K562 (cell line): ENCODE measurements around the gene RBBP5. TPM values are rescaled to one million over a fixed set of nuclear protein-coding genes. Genes with fewer than 3 reads are reported as not detected.
A peak's percentile ranks its signal among the peaks of the same experiment; 100 is the strongest.

Experiments
- ATAC-seq: fragments of 200-7000 bp; cut with Tn5 transposase; 3 replicates; pipeline ENCODE4 v1.9.1; 2020; ENCODE audit warnings: moderate library complexity
- BruUV-seq: library from RNA; stranded (reverse); fragments of 400-500 nt; replicated peaks from 2 replicates; lab custom pipeline; 2021; lab: Mats Ljungman, UMichigan
- CTCF ChIA-PET: fragments of 300-600 bp; formaldehyde crosslinking; extraction: SDS; loops from one replicate; lab custom pipeline; 2021; ENCODE audit warnings: low intra/inter-chr PET ratio; lab: Yijun Ruan, JAX
- POLR2A ChIA-PET: fragments of 300-600, 350-650 bp; sonication (Branson Sonifier 250); formaldehyde crosslinking; extraction: SDS; loops from one replicate; lab custom pipeline; 2021; ENCODE audit warnings: antibody characterized with exemption, inconsistent platforms; lab: Yijun Ruan, JAX
- DNase-seq, 4 experiments: peaks; one replicate each; pipeline versions ENCODE4 v3.0.0 to v3.0.0-alpha.2; 2011 to 2018; ENCODE audit warnings: low spot score in 3 of 4, mixed read lengths in 3 of 4; ENCODE audit errors: extremely low read depth in 1 of 4
- FAIRE-seq: peaks from 2 replicates; lab custom pipeline; 2011; peaks lifted over from hg19 to GRCh38; lab: Jason Lieb, UNC
- H2AFZ ChIP-seq: 2 replicates; pipeline ENCODE4 v1.6.0; 2011; ENCODE audit warnings: low read depth, low read length, control low read depth, inconsistent platforms
- H3K27ac ChIP-seq: fragments of 200-600 bp; 3 replicates; pipeline ENCODE4 v1.8.0; 2011; ENCODE audit warnings: low read depth, mild to moderate bottlenecking, control low read depth, inconsistent platforms, low read length, moderate library complexity, mixed read lengths; ENCODE audit errors: extremely low read depth
- H3K27me3 ChIP-seq, 2 experiments: fragments of 300-600 bp in 1 of 2; 2 replicates in 1 of 2; 3 replicates in 1 of 2; pipeline versions ENCODE4 v1.6.0 to v1.8.0; 2011; ENCODE audit warnings: inconsistent platforms in 2 of 2, low read length in 2 of 2, mild to moderate bottlenecking in 1 of 2, mixed read lengths in 1 of 2, moderate library complexity in 1 of 2; ENCODE audit not compliant: control insufficient read depth in 2 of 2, insufficient read depth in 2 of 2
- H3K36me3 ChIP-seq: fragments of 300-600 bp; 3 replicates; pipeline ENCODE4 v1.8.0; 2011; ENCODE audit warnings: mild to moderate bottlenecking, low read length, inconsistent platforms; ENCODE audit not compliant: control insufficient read depth, insufficient read depth
- H3K4me1 ChIP-seq, 2 experiments: fragments of 200-600 bp in 1 of 2; replicated peaks in 1 of 2; 2 replicates in 1 of 2; 3 replicates in 1 of 2; pipeline versions ENCODE4 v1.5.1 to v1.8.0; 2011; ENCODE audit warnings: inconsistent platforms in 2 of 2, low read length in 2 of 2, mild to moderate bottlenecking in 1 of 2, mixed read lengths in 1 of 2, moderate library complexity in 1 of 2; ENCODE audit not compliant: control insufficient read depth in 2 of 2, insufficient read depth in 2 of 2
- H3K4me2 ChIP-seq: 2 replicates; pipeline ENCODE4 v1.6.1; 2011; ENCODE audit warnings: low read length, control low read depth, inconsistent platforms, mixed read lengths; ENCODE audit not compliant: insufficient read depth
- H3K4me3 ChIP-seq: fragments of 200-600 bp; sonication (generic), shearing (Covaris generic); 2 replicates; pipeline ENCODE4 v1.5.1; 2016; ENCODE audit warnings: control low read depth, inconsistent platforms
- H3K79me2 ChIP-seq: fragments of 200-600 bp; 3 replicates; pipeline ENCODE4 v1.8.0; 2011; ENCODE audit warnings: low read length, inconsistent platforms; ENCODE audit not compliant: control insufficient read depth, insufficient read depth
- H3K9ac ChIP-seq, 2 experiments: 2 replicates each; pipeline versions ENCODE4 v1.6.0 to v1.6.1; 2011; ENCODE audit warnings: low read depth in 2 of 2, low read length in 2 of 2, control low read depth in 1 of 2, inconsistent platforms in 1 of 2, mild to moderate bottlenecking in 1 of 2, mixed read lengths in 1 of 2; ENCODE audit not compliant: insufficient read depth in 1 of 2
- H3K9me1 ChIP-seq: one replicate; pipeline ENCODE4 v1.6.0; 2011; ENCODE audit warnings: inconsistent platforms, mild to moderate bottlenecking, low read length, moderate library complexity; ENCODE audit not compliant: control insufficient read depth, insufficient read depth
- H3K9me3 ChIP-seq: replicated peaks from 2 replicates; pipeline ENCODE4 v1.5.1; 2011; ENCODE audit warnings: low read depth, low read length, inconsistent platforms; ENCODE audit not compliant: control insufficient read depth, insufficient read depth
- H4K20me1 ChIP-seq: replicated peaks from 2 replicates; pipeline ENCODE4 v1.6.1; 2011; ENCODE audit warnings: low read length, inconsistent platforms, mixed read lengths; ENCODE audit not compliant: control insufficient read depth, insufficient read depth
- CBFA2T2 ChIP-seq: fragments of 450-650 bp; conservative IDR thresholded peaks from 2 replicates; pipeline ENCODE4 v1.6.1; 2017; ENCODE audit warnings: mild to moderate bottlenecking
- CCAR2 ChIP-seq: fragments of 200-400 bp; formaldehyde crosslinking; IDR thresholded peaks from 2 replicates; pipeline ENCODE4 v1.6.1; 2017; ENCODE audit warnings: mild to moderate bottlenecking, low read depth, low read length
- ELF1 ChIP-seq: fragments of 200-800 bp; sonication (Bioruptor generic); IDR thresholded peaks from 2 replicates; pipeline ENCODE4 v1.6.1; 2016; ENCODE audit warnings: missing genetic modification characterization, missing compliant biosample characterization
- ESRRA ChIP-seq: fragments of 450-650 bp; IDR thresholded peaks from 2 replicates; pipeline ENCODE4 v1.6.1; 2014; ENCODE audit warnings: low read depth, mild to moderate bottlenecking, moderate library complexity, borderline replicate concordance
- ILF3 ChIP-seq: fragments of 450-650 bp; IDR thresholded peaks from 2 replicates; pipeline ENCODE4 v1.6.1; 2018; ENCODE audit warnings: antibody characterized with exemption, mild to moderate bottlenecking, moderate library complexity, borderline replicate concordance
- MIER1 ChIP-seq: fragments of 450-650 bp; IDR thresholded peaks from 2 replicates; pipeline ENCODE4 v1.6.1; 2016; ENCODE audit warnings: antibody characterized with exemption, mild to moderate bottlenecking, low read depth
- PHB2 ChIP-seq: fragments of 450-650 bp; IDR thresholded peaks from 2 replicates; pipeline ENCODE4 v1.6.1; 2017; ENCODE audit warnings: low read depth
- RBM39 ChIP-seq: fragments of 200-400 bp; formaldehyde crosslinking; optimal IDR thresholded peaks from 2 replicates; pipeline ENCODE3; 2018; ENCODE audit warnings: low read depth, low read length
- TBL1XR1 ChIP-seq, 2 experiments: IDR thresholded peaks; 2 replicates each; pipeline ENCODE4 v1.6.1; 2012; ENCODE audit warnings: improper control_type of control experiment in 2 of 2, low read length in 2 of 2, mild to moderate bottlenecking in 1 of 2
- TSC22D4 ChIP-seq: fragments of 450-650 bp; IDR thresholded peaks from 2 replicates; pipeline ENCODE4 v1.6.1; 2016; ENCODE audit warnings: missing genetic modification characterization, missing biosample characterization, control low read depth
- XRCC3 ChIP-seq: fragments of 450-650 bp; IDR thresholded peaks from 2 replicates; pipeline ENCODE4 v1.6.1; 2017; ENCODE audit warnings: mild to moderate bottlenecking, moderate library complexity
- ZNF140 ChIP-seq: fragments of 250-450 bp; sonication (Bioruptor Pico); IDR thresholded peaks from 2 replicates; pipeline ENCODE4 v1.8.0; 2021; ENCODE audit warnings: moderate library complexity, mild to moderate bottlenecking, inconsistent platforms
- WGBS: fragments of 100-300 bp; shearing (Covaris generic); methylation state at CpG from one replicate; pipeline ENCODE4 v1.1.6; 2016; ENCODE audit warnings: low coverage, mixed read lengths; ENCODE audit not compliant: insufficient coverage; ENCODE audit errors: missing lambda C conversion rate; 5-methylcytosine and 5-hydroxymethylcytosine counted together
- in situ Hi-C: fragments of 300-500 bp; cut with MboI; formaldehyde crosslinking; loops from 4 replicates; pipeline ENCODE4 v1.15.0; 2018; ENCODE audit warnings: inconsistent platforms, mixed read lengths
- intact Hi-C: fragments of 100-400 bp; cut with micrococcal nuclease; formaldehyde crosslinking; loops from 2 replicates; pipeline ENCODE4 v1.14.2; 2022
- polyA plus RNA-seq, 8 experiments: library from polyadenylated mRNA; depleted of rRNA in 4 of 8; stranded (reverse) in 5 of 8; unstranded in 3 of 8; fragments of >200 nt; fragmentation: Nextera tagmentation in 2 of 8; fragmentation: Illumina TruSeq in 1 of 8; extraction: Ambion mirVana in 2 of 8; extraction: Trizol in 1 of 8; gene quantifications; 2 replicates each; pipeline versions ENCODE4 v1.2.1 to v1.2.3, GENCODE V29; 2011 to 2014; ENCODE audit warnings: inconsistent platforms in 1 of 8, missing spikeins in 1 of 8
- total RNA-seq, 7 experiments: library from RNA; depleted of rRNA in 6 of 7; stranded (reverse); fragments of >200 nt in 6 of 7; fragmentation: Illumina TruSeq in 2 of 7; extraction: Trizol in 2 of 7; gene quantifications; 2 replicates each; pipeline versions ENCODE4 v1.2.1 to v1.2.3, GENCODE V29; 2011 to 2021; ENCODE audit warnings: low replicate concordance in 1 of 7
- TF ChIP-seq, protein P1 (sequence below), 2 experiments: fragments of 450-650 bp; formaldehyde crosslinking in 1 of 2; IDR thresholded peaks; 2 replicates each; pipeline versions ENCODE4 v1.4.0 to v1.6.1; 2014 to 2020; ENCODE audit warnings: mild to moderate bottlenecking in 2 of 2, borderline replicate concordance in 1 of 2, low read depth in 1 of 2

The RBBP5 gene
- total and polyA plus RNA-seq, 9 of the 15 experiments (the other 6 are each of a cell fraction or from before 2014, with no cell fraction given), result 17.2 to 37.4 (median 28.4) TPM

DNA sequence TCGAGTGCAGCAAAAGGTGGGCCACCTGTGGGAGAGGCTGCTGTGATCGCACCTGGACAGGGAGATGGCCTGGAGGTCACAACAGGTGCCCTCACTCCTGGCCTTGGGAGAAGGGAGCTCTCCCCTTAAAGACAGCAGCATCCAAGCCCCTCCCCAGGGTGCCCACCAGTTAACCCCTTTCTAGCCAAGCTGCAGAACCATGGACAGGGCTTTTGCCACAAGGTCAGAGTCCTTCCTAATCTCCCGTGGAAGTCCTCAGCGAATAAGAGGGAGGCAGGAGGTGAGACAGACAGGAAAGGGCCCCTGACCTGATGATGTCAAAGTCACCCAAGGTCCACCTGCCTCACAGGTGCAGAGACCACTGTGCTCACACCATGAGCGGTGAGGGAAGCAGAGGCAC lies 77.0 kb downstream of the RBBP5 start:
- in situ Hi-C loops (no loop called here), intact Hi-C loops (no loop called here)
- Histone ChIP-seq H4K20me1 (peaks cover 29% of the 10 kb centered on the region; the same call in 1 of the 2 replicates), H3K9me3 (no peaks in the 10 kb centered on the region), H3K79me2 (no peaks in the 10 kb centered on the region), H3K27ac (no peak overlapping the region), H3K36me3 (no peaks in the 10 kb centered on the region), H3K4me2 (no peak overlapping the region), H3K4me3 (no peak overlapping the region), H3K27me3 (peaks cover 49 to 90% of the 10 kb centered on the region in 2 experiments; a peak in 4 of 5 replicates), H3K4me1 (peaks cover 0 to 8% of the 10 kb centered on the region in 2 experiments; a peak in 1 of 5 replicates), H3K9ac (no peak overlapping the region), H3K9me1 (no peaks in the 10 kb centered on the region), H2AFZ (no peak overlapping the region)
- FAIRE-seq, result no peak
- POLR2A ChIA-PET, result no interaction called here
- no peak for DNase-seq
- TF ChIP-seq PHB2 (no peak), RBM39 (no peak), ELF1 (tag) (no peak), MIER1 (0 out of 2 replicates have a peak, but pooled peaks have one; percentile 36), CBFA2T2 (no peak), TBL1XR1 (IDR thresholded peaks at IDR 0.05; ENCODE audit: low read length in 2 of 2) (no peak), ZNF140 (no peak), ILF3 (no peak), TSC22D4 (tag) (no peak), CCAR2 (no peak), XRCC3 (no peak), ESRRA (no peak)
- TF ChIP-seq, protein P1, sequence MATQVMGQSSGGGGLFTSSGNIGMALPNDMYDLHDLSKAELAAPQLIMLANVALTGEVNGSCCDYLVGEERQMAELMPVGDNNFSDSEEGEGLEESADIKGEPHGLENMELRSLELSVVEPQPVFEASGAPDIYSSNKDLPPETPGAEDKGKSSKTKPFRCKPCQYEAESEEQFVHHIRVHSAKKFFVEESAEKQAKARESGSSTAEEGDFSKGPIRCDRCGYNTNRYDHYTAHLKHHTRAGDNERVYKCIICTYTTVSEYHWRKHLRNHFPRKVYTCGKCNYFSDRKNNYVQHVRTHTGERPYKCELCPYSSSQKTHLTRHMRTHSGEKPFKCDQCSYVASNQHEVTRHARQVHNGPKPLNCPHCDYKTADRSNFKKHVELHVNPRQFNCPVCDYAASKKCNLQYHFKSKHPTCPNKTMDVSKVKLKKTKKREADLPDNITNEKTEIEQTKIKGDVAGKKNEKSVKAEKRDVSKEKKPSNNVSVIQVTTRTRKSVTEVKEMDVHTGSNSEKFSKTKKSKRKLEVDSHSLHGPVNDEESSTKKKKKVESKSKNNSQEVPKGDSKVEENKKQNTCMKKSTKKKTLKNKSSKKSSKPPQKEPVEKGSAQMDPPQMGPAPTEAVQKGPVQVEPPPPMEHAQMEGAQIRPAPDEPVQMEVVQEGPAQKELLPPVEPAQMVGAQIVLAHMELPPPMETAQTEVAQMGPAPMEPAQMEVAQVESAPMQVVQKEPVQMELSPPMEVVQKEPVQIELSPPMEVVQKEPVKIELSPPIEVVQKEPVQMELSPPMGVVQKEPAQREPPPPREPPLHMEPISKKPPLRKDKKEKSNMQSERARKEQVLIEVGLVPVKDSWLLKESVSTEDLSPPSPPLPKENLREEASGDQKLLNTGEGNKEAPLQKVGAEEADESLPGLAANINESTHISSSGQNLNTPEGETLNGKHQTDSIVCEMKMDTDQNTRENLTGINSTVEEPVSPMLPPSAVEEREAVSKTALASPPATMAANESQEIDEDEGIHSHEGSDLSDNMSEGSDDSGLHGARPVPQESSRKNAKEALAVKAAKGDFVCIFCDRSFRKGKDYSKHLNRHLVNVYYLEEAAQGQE (IDR thresholded peaks at IDR 0.05; ENCODE audit: borderline replicate concordance), result peak; percentile 83
- TF ChIP-seq, protein P1 (CRISPR knock-in tag; IDR thresholded peaks at IDR 0.05; ENCODE audit: low read depth), result no peak
- WGBS, result 3% methylated on average over 5 of the region's 5 CpGs
- BruUV-seq, result no TSS peak
- CTCF ChIA-PET, result no interaction called here
- no peak for ATAC-seq
